Effector memory CD8-positive, alpha-beta T cell (primary cell): ENCODE measurements around the gene RNF31.
A peak's percentile ranks its signal among the peaks of the same experiment; 100 is the strongest.

Source experiments
- ATAC-seq: fragments of 150-1000 bp; cut with Tn5 transposase; replicated peaks from 2 replicates; pipeline ENCODE4 v1.10.0; 2021; ENCODE audit warnings: mild to moderate bottlenecking, moderate library complexity
- DNase-seq, 3 experiments: peaks; one replicate each; pipeline ENCODE4 v3.0.0; 2021
- H3K27ac Mint-ChIP-seq, 2 donors: one replicate each; pipeline ENCODE4 v1.8.0; 2022; ENCODE audit warnings: mild to moderate bottlenecking in 2 of 2, mixed read lengths in 2 of 2, moderate library complexity in 2 of 2
- H3K27me3 Mint-ChIP-seq, 2 donors: one replicate each; pipeline ENCODE4 v1.8.0; 2022; ENCODE audit warnings: mixed read lengths in 2 of 2
- H3K36me3 Mint-ChIP-seq: one replicate; pipeline ENCODE4 v1.8.0; 2022; ENCODE audit warnings: mild to moderate bottlenecking, moderate library complexity, mixed read lengths; ENCODE audit not compliant: insufficient read depth
- H3K4me1 Mint-ChIP-seq, 2 donors: one replicate each; pipeline ENCODE4 v1.8.0; 2022; ENCODE audit warnings: low read depth in 2 of 2, mixed read lengths in 2 of 2
- H3K4me3 Mint-ChIP-seq, 2 donors: one replicate each; pipeline ENCODE4 v1.8.0; 2022; ENCODE audit warnings: mild to moderate bottlenecking in 2 of 2, mixed read lengths in 2 of 2, moderate library complexity in 2 of 2
- H3K9me3 Mint-ChIP-seq, 2 donors: one replicate each; pipeline ENCODE4 v1.8.0; 2022; ENCODE audit warnings: mixed read lengths in 2 of 2

The RNF31 gene

DNA sequence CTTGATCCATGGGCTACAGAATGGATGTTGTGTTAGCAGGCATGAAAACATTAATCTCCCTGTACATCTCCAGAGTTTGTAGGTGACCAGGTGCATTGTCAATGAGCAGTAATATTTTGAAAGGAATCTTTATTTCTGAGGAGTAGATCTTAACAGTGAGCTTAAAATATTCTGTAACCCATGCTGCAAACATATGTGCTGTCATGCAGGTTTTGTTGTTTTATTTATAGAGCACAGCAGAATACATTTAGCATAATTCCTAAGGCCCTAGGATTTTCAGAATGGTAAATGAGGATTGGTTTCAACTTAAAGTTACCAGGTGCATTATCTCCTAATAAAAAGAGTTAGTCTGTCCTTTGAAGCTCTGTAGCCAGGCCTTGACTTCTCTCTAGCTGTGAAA lies 20.4 kb upstream of the RNF31 start:
- H3K27ac Mint-ChIP-seq: no peak overlapping the region
- no peaks in the 10 kb centered on the region for H3K27me3 Mint-ChIP-seq
- ATAC-seq: no peak

DNA sequence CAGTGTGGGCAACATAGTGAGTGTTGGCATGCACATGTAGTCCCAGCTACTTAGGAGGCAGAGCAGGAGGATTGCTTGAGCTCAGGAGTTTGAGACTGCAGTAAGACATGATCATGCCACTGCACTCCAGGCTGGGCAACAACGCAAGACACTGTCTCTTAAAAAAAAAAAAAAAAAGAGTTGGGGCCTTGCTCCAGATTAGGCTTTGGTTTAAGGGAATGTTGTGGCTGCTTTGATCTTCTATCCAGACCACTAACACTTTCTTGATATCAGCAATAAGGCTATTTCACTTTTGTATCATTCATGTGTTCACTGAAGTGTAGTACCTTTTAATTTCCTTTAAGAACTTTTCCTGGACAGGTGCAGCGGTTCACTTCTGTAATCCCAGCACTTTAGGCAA lies 19.6 kb upstream of the RNF31 start:
- Mint-ChIP-seq H3K27ac (no peak overlapping the region), H3K9me3 (no peaks in the 10 kb centered on the region), H3K27me3 (no peaks in the 10 kb centered on the region), H3K4me3 (no peak overlapping the region), H3K4me1 (peaks cover 0 to 8% of the 10 kb centered on the region in 2 donors), H3K36me3 (peaks cover 23% of the 10 kb centered on the region)
- DNase-seq (no peak), ATAC-seq (no peak)

More for the DNA sequence above, 20.4 kb upstream of the RNF31 start:
- H3K4me1 Mint-ChIP-seq: peaks cover 0 to 4% of the 10 kb centered on the region in 2 donors
- H3K4me3 Mint-ChIP-seq: no peak overlapping the region
- no peak for DNase-seq
- peaks cover 30% of the 10 kb centered on the region for H3K36me3 Mint-ChIP-seq
- no peaks in the 10 kb centered on the region for H3K9me3 Mint-ChIP-seq

DNA sequence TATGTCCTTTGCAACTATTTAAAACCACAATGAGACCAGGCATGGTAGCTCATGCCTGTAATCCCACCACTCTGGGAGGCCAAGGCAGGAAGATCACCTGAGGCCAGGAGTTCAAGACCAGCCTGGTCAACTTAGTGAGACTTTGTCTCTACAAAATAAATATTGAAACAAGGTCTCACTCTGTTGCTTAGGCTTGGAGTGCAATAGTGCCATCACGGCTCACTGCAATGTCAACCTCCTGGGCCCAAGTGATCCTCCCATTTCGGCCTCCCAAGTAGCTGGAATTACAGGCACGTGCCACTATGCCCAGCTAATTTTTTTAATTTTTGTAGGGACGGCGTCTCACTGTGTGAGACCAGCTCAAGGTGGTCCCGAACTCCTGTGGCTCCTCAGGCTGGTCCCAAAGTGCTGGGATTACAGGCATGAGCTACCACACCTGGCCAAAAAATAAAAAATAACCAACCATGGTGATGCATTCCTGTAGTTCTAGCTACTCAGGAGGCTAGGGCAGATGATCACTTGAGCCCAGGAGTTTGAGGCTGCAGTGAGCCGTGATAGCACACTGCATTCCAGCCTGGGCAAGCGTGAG lies 17.8 kb upstream of the RNF31 start:
- Mint-ChIP-seq H3K4me3 (no peak overlapping the region), H3K4me1 (peaks cover 0 to 9% of the 10 kb centered on the region in 2 donors), H3K9me3 (no peaks in the 10 kb centered on the region), H3K27me3 (no peaks in the 10 kb centered on the region), H3K27ac (no peak overlapping the region), H3K36me3 (peaks cover 8% of the 10 kb centered on the region)
- no peak for DNase-seq
- no peak for ATAC-seq

DNA sequence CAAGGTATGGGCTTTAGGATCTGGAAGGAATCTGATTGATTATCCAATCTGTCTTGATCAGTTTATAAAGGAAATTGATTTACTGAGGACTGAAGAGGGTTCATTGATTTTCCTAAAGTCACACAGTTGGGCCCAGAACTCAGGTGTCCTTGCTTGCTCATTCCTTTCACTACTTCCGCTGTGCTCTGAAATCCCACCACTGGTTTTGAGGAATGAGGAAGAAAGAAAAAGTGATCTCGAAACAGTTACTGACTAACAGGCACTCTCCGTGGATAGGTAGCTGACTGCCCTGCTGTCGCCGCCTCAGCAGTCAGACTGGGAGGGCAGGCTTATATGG lies 16.9 kb upstream of the RNF31 start, which contains the start of gene FITM1:
Gene FITM1 (plus strand): TSS at position 280 of the 337 bp plus-strand sequence. CDS start 905 bp downstream, outside the sequence.
- H3K9me3 Mint-ChIP-seq: no peaks in the 10 kb centered on the region
- no peak within 1 kb of the TSS for H3K27ac Mint-ChIP-seq
- H3K4me3 Mint-ChIP-seq: no peak within 1 kb of the TSS
- peaks cover 3 to 12% of the 10 kb centered on the region in 2 donors for H3K4me1 Mint-ChIP-seq
- H3K27me3 Mint-ChIP-seq: no peaks in the 10 kb centered on the region
- peaks cover 8% of the 10 kb centered on the region for H3K36me3 Mint-ChIP-seq
- DNase-seq: no peak
- ATAC-seq: no peak

DNA sequence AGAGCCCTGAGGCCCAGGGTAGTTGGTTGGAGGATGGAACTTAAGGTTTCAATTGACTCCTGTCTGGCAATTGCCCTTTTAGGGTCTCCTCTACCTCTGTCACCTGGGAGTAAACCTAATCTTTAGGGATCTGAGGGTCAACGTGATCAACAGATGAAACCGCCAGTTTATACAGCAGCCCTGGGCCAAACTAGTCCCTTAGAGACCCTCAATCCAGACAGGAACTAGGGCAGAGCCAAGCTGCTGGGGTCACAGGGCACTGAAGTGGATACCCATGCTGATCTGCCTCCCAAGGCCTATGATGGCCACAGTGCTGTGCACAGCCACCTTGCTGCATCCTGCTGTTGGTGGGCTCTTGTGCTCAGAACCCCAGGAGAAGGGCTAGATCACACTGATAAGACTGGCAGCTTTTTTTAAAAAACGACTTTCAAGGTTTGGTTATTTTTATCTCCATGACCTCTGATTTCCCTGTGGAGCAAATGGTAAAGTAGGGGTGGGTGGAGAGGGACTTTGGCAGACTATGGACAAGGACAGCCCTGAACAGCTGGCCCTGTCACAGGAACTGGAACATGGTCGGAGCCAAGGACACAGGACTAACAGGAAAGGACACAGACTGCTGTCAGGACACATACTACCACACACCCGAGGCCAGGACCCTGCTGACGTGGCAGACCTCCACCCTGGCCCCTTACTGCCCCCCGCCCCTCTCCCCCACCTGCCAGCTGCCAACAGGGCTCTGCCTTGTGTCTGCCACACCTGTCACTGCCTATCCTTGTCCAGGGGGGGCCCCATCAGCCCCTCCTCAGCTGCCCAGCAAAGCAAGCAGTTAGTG lies 16.4 kb upstream of the RNF31 start:
- peaks cover 6 to 15% of the 10 kb centered on the region in 2 donors for H3K4me1 Mint-ChIP-seq
- H3K27ac Mint-ChIP-seq: no peak overlapping the region
- H3K4me3 Mint-ChIP-seq: no peak overlapping the region
- no peaks in the 10 kb centered on the region for H3K9me3 Mint-ChIP-seq
- H3K36me3 Mint-ChIP-seq: peaks cover 5% of the 10 kb centered on the region
- H3K27me3 Mint-ChIP-seq: no peaks in the 10 kb centered on the region
- ATAC-seq (no peak), DNase-seq (no peak)

DNA sequence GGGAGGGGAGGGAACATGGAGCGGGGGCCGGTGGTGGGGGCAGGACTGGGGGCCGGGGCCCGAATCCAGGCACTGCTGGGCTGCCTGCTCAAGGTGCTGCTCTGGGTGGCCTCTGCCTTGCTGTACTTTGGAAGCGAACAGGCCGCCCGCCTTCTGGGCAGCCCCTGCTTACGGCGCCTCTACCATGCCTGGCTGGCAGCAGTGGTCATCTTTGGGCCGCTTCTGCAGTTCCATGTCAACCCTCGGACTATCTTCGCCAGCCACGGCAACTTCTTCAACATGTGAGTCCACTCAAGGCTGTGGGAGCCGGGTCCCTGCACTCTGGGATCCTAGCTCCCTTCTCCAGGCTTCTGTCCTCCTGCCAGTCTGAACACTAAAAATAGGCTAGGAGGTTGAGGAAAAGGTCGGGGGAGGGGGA lies 15.7 kb upstream of the RNF31 start:
- Mint-ChIP-seq H3K27me3 (no peaks in the 10 kb centered on the region), H3K27ac (peak overlapping the region in 1 of 2 donors; percentile 76), H3K9me3 (no peaks in the 10 kb centered on the region), H3K4me3 (no peak overlapping the region), H3K36me3 (peaks cover 5% of the 10 kb centered on the region), H3K4me1 (peaks cover 8 to 17% of the 10 kb centered on the region in 2 donors)
- DNase-seq (no peak), ATAC-seq (no peak)

DNA sequence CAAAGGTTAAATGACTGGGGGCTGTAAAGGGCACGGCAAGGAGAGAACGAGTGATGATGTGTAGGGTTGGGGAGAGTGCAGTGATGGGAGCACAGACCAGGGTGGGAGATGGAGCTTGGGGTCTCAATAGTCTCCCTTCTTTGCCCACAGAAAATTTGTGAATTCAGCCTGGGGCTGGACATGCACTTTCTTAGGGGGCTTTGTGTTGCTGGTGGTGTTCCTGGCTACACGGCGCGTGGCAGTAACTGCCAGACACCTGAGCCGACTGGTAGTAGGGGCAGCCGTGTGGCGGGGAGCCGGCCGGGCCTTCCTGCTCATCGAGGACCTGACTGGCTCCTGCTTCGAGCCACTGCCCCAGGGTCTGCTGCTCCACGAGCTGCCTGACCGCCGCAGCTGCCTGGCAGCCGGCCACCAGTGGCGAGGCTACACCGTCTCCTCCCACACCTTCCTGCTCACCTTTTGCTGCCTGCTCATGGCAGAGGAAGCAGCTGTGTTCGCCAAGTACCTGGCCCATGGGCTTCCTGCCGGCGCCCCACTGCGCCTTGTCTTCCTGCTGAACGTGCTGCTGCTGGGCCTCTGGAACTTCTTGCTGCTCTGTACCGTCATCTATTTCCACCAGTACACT lies 15.1 kb upstream of the RNF31 start:
- Mint-ChIP-seq H3K9me3 (no peaks in the 10 kb centered on the region), H3K36me3 (peaks cover 10% of the 10 kb centered on the region), H3K27me3 (no peaks in the 10 kb centered on the region), H3K27ac (peak overlapping the region in 1 of 2 donors; percentile 76), H3K4me1 (peaks cover 14 to 23% of the 10 kb centered on the region in 2 donors), H3K4me3 (peak overlapping the region in 1 of 2 donors; percentile 38)
- DNase-seq: no peak
- no peak for ATAC-seq

DNA sequence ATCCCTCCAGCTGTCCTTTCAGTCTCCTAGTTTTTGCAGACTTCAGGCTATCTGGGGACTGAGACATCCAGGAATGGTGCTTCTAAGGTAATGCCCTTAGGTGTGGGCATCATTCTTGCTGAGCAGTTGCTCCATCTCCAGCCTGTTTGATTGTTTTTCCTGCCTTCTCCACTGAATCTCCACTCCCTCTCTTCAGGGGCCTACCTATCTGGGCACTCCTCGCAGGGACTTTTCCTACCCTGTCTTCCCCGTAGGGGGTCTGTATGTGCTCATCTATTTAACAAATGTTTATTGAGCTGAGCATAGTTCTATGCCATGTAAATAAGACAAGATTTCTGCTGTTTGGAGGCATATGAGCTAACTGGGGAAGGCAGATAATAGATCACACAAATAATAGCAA lies 14.3 kb upstream of the RNF31 start:
- Mint-ChIP-seq H3K4me1 (peaks cover 16 to 25% of the 10 kb centered on the region in 2 donors), H3K27ac (peak overlapping the region in 1 of 2 donors; percentile 76), H3K36me3 (peaks cover 18% of the 10 kb centered on the region), H3K4me3 (peak overlapping the region in 1 of 2 donors; percentile 38), H3K9me3 (no peaks in the 10 kb centered on the region), H3K27me3 (no peaks in the 10 kb centered on the region)
- ATAC-seq: no peak
- DNase-seq: no peak

DNA sequence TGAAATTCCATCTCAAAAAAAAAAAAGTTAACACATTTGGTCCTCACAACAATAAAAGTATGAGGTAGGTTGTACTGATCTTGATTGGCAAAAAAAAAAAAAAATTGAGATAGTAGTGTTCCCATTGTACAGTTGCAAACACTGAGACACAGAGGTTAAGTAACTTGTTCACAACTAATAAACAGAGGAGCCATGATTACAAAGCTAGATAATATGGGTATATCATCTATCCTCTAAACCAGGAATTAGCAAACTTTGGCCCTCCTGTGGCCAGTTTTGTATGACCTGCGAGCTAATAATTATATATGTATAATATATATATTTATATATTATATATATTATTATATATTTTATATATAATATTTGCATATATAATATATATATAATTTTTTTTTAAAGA lies 13.6 kb upstream of the RNF31 start:
- peaks cover 24% of the 10 kb centered on the region for H3K36me3 Mint-ChIP-seq
- DNase-seq (no peak), ATAC-seq (no peak)
- peaks cover 16 to 31% of the 10 kb centered on the region in 2 donors for H3K4me1 Mint-ChIP-seq
- H3K27me3 Mint-ChIP-seq: no peaks in the 10 kb centered on the region
- H3K9me3 Mint-ChIP-seq: no peaks in the 10 kb centered on the region
- no peak overlapping the region for H3K4me3 Mint-ChIP-seq
- peak overlapping the region in 1 of 2 donors; percentile 76 for H3K27ac Mint-ChIP-seq

DNA sequence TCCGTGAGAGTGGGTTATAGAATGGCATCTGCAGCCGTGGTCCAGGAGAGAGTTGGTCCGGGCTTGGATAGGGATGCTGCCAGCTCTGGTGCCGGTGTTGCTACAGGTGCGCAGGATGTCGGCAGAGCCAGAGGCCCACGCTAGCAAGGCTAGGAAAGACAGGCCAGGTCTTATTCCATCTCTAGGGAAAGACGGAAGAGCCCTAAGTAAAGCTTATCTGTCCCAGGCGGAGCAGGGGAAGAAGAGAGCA lies 11.8 kb upstream of the RNF31 start:
- no peaks in the 10 kb centered on the region for H3K9me3 Mint-ChIP-seq
- ATAC-seq (no peak), DNase-seq (no peak)
- peak overlapping the region; percentile 84 to 96 for H3K4me3 Mint-ChIP-seq
- peak overlapping the region; percentile 87 to 88 for H3K27ac Mint-ChIP-seq
- peaks cover 29 to 42% of the 10 kb centered on the region in 2 donors for H3K4me1 Mint-ChIP-seq
- H3K36me3 Mint-ChIP-seq: peaks cover 33% of the 10 kb centered on the region
- no peaks in the 10 kb centered on the region for H3K27me3 Mint-ChIP-seq

DNA sequence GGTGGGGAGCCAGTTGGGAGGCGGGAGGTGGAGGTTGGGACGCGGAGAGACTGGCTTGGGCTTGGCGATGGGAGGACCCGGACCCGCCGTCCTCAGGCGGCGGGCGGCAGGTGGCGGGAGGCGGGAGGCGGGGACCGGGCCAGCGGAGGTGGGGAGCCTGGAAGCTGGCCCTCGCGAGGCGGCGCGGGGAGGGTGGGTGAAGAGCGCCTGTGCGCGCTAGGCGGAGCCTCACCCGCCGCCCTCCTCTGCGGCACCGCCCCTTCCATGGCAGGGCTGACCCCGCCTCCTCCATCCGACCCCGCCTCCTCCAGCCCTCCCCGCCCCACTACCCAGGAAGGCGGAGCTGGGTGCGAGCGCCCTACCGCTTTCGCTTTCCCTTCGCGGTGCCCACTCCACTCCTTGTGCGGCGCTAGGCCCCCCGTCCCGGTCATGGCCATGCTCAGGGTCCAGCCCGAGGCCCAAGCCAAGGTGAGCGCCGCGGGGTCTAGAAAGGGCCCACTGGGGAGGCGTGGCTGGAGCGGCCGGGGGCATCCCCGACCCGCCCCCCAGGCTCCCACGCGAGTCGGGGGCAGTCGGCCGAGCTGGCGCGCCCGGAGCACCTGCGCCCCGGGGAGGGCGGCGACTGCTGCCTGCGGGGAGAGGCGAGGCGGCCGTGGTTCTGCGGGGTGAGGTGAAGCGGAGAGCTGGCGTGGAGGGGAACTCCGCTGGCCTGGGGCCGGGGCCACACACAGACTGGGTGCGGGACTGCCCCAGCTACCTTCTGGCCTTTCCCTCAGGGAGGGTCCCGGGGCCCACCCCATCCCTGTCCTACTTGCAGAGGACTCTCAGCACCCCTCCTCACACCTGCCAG lies 11.2 kb upstream of the RNF31 start, which contains the start of gene PSME1:
Gene PSME1 (plus strand): TSS at position 361 of the 850 bp plus-strand sequence. CDS start 69 bp downstream, at position 430.
- H3K36me3 Mint-ChIP-seq: peaks cover 37% of the 10 kb centered on the region
- H3K4me1 Mint-ChIP-seq: peaks cover 33 to 47% of the 10 kb centered on the region in 2 donors
- ATAC-seq: peak; percentile 94
- DNase-seq: peak; percentile 93 to 95 (median 94)
- peak within 1 kb of the TSS; percentile 87 to 88 for H3K27ac Mint-ChIP-seq
- no peaks in the 10 kb centered on the region for H3K9me3 Mint-ChIP-seq
- H3K27me3 Mint-ChIP-seq: no peaks in the 10 kb centered on the region
- H3K4me3 Mint-ChIP-seq: peak within 1 kb of the TSS; percentile 84 to 96

DNA sequence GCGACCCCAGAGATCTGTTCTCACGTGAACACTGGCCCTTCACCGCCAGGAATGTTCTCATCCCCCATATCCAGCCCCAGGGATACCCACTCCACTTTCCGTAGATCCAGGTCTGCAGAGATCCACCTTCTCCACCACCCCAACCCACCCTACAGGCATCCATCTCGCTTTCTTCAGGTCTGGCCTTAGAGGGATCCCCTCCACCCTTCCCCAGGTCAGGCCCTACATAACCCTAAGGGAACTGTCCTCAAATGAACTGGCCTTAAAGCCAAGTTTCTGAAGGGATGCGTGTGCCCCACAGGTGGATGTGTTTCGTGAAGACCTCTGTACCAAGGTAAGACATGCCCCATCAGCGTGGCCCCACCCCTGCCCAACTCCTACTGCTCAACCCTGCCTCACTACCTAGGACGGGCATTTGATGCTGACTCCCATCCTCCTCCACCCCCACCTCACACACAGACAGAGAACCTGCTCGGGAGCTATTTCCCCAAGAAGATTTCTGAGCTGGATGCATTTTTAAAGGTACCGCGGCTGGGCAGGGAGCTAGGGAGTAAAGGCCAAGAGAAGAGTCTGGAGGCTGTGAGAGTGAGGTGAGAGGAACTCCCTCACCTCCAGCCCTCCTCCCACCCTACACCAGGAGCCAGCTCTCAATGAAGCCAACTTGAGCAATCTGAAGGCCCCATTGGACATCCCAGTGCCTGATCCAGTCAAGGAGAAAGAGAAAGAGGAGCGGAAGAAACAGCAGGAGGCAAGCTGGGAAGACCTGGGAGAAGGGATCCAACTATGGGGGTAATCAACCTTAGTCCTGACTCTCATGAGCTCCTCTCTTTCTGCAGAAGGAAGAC lies 10.4 kb upstream of the RNF31 start:
- peaks cover 34 to 45% of the 10 kb centered on the region in 2 donors for H3K4me1 Mint-ChIP-seq
- peak overlapping the region; percentile 87 to 88 for H3K27ac Mint-ChIP-seq
- peaks cover 44% of the 10 kb centered on the region for H3K36me3 Mint-ChIP-seq
- H3K9me3 Mint-ChIP-seq: no peaks in the 10 kb centered on the region
- peak overlapping the region; percentile 84 to 96 for H3K4me3 Mint-ChIP-seq
- DNase-seq (no peak), ATAC-seq (no peak)
- no peaks in the 10 kb centered on the region for H3K27me3 Mint-ChIP-seq
